Measurements from ENCODE around the gene VPS35L. TPM values are rescaled to one million over a fixed set of nuclear protein-coding genes. Genes with fewer than 3 reads are reported as not detected.
"Not testable (repeated sequence)": the region's sequence is repeated elsewhere in the genome, so short reads cannot be mapped to it uniquely, and the experiment has no call there.

VPS35L gene
- total RNA-seq, 1 donor from 2014 or later: 61.2 TPM

- DNase-seq (ENCODE audit: low spot score): no peak
Observed at GRCh38 chr16:19710191-19710908, 154.8 kb downstream of the VPS35L start.

- DNase-seq (ENCODE audit: low spot score): no peak
Observed at GRCh38 chr16:19710991-19711545, 155.6 kb downstream of the VPS35L start.

GRCh38 chr16:19711643-19712042, 156.1 kb downstream of the VPS35L start:
- no peak for DNase-seq (ENCODE audit: low spot score)

- DNase-seq (ENCODE audit: low spot score): no peak
Observed at GRCh38 chr16:19712418-19713058, 157.0 kb downstream of the VPS35L start.

GRCh38 chr16:19713697-19714096, 158.2 kb downstream of the VPS35L start:
- no peak for DNase-seq (ENCODE audit: low spot score)

GRCh38 chr16:19715566-19715965, 160.1 kb downstream of the VPS35L start:
- no peak for DNase-seq (ENCODE audit: low spot score)

GRCh38 chr16:19716183-19716582, 160.7 kb downstream of the VPS35L start:
- DNase-seq (ENCODE audit: low spot score): no peak

- not testable (repeated sequence) for DNase-seq (ENCODE audit: low spot score)
Observed at GRCh38 chr16:19716728-19717127, 161.2 kb downstream of the VPS35L start.

GRCh38 chr16:19717314-19717713, 161.8 kb downstream of the VPS35L start:
- DNase-seq (ENCODE audit: low spot score): no peak

GRCh38 chr16:19717741-19718623, 162.5 kb downstream of the VPS35L start, which contains the start of the genes IQCK and KNOP1:
TSS of gene IQCK (plus strand) at chr16:19718271. CDS start at chr16:19718307, 36 bp downstream.
TSS of gene KNOP1 (minus strand) at chr16:19718227. CDS start at chr16:19715035, 3,192 bp downstream.
- DNase-seq (ENCODE audit: low spot score): peak; percentile 97

- DNase-seq (ENCODE audit: low spot score): no peak
Observed at GRCh38 chr16:19718624-19718965, 163.1 kb downstream of the VPS35L start.

GRCh38 chr16:19722269-19722952, 166.9 kb downstream of the VPS35L start:
- DNase-seq (ENCODE audit: low spot score): no peak

- no peak for DNase-seq (ENCODE audit: low spot score)
Observed at GRCh38 chr16:19722981-19723380, 167.5 kb downstream of the VPS35L start.

- no peak for DNase-seq (ENCODE audit: low spot score)
Observed at GRCh38 chr16:19728636-19728965, 173.1 kb downstream of the VPS35L start.

GRCh38 chr16:19733551-19733950, 178.0 kb downstream of the VPS35L start:
- DNase-seq (ENCODE audit: low spot score): no peak

GRCh38 chr16:19735074-19735867, 179.8 kb downstream of the VPS35L start:
- no peak for DNase-seq (ENCODE audit: low spot score)

GRCh38 chr16:19737306-19738038, 182.0 kb downstream of the VPS35L start:
- DNase-seq (ENCODE audit: low spot score): no peak

GRCh38 chr16:19741354-19741753, 185.9 kb downstream of the VPS35L start:
- no peak for DNase-seq (ENCODE audit: low spot score)

- DNase-seq (ENCODE audit: low spot score): no peak
Observed at GRCh38 chr16:19743816-19744159, 188.3 kb downstream of the VPS35L start.

GRCh38 chr16:19744670-19745069, 189.2 kb downstream of the VPS35L start:
- DNase-seq (ENCODE audit: low spot score): no peak

Data from mesenteric fat pad (tissue), 1 donor.